ENCODE data around the gene JMJD1C.

DNA sequence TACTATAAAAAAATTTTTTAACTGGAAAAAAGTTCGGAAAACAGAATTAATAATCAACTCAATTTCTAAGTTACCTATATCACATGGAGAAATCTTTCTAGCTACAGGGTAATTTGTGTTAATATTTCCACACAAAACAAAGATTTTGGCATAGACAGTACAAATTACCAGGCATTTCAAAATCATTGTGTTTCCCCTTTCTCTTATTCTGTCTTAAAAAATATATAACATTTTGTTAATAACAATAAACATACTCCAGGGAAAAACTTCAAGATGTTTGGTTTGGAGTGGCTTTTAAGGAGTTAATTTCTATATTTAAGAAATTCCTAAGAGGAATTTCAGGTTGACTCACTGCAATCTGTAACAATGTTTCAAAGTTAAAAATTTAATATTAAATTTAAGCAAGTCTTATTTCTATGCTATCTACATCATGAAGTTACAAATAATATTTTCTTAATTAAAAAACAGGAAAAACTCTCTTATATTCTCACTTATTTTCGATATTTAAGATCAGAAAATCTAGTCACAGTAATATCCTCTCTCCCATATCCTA is 200.0 kb downstream of the JMJD1C start:
- TF ChIP-seq EZH2 (IDR thresholded peaks at IDR 0.05; ENCODE audit: borderline replicate concordance, low read depth, low read length, severe bottlenecking) (no peak), POLR2A (IDR thresholded peaks at IDR 0.05; ENCODE audit: low read depth, low read length) (no peak), CTCF (IDR thresholded peaks at IDR 0.05; ENCODE audit: extremely low read depth in 1 of 2, insufficient read depth in 1 of 2, low read depth in 1 of 2, low read length in 2 of 2) (no peak), JUN (IDR thresholded peaks at IDR 0.05; ENCODE audit: borderline replicate concordance, insufficient read depth, insufficient read length, low read depth) (no peak), POLR2AphosphoS5 (IDR thresholded peaks at IDR 0.05; ENCODE audit: insufficient read depth, low read depth, low read length) (no peak), FOS (IDR thresholded peaks at IDR 0.05; ENCODE audit: borderline replicate concordance, insufficient read depth, low read length) (no peak), MAX (IDR thresholded peaks at IDR 0.05; ENCODE audit: insufficient read depth, insufficient read length) (no peak)

All from endothelial cell of umbilical vein (primary cell).